Transverse colon (tissue), 3 donors: Measurements from ENCODE around the gene NOB1.

Experiments
- EP300 ChIP-seq: sonication (generic); formaldehyde crosslinking; IDR thresholded peaks from one replicate; pipeline ENCODE4 v1.6.1; 2017; ENCODE audit warnings: antibody characterized with exemption, low read depth
- POLR2A ChIP-seq: fragments of 450-650 bp; IDR thresholded peaks from one replicate; pipeline ENCODE4 v1.6.1; 2016; ENCODE audit warnings: antibody characterized with exemption, mild to moderate bottlenecking, moderate library complexity
- TF ChIP-seq, protein P1 (sequence below), 5 experiments: fragments of 200-600 bp in 3 of 5; fragments of 450-650 bp in 2 of 5; sonication (generic) in 3 of 5; IDR thresholded peaks; 1 replicate in 2 of 5; 2 replicates in 3 of 5; pipeline ENCODE4 v1.5.1; 2016 to 2017; ENCODE audit warnings: antibody characterized with exemption in 5 of 5, inconsistent platforms in 3 of 5, mild to moderate bottlenecking in 2 of 5, moderate library complexity in 1 of 5

DNA sequence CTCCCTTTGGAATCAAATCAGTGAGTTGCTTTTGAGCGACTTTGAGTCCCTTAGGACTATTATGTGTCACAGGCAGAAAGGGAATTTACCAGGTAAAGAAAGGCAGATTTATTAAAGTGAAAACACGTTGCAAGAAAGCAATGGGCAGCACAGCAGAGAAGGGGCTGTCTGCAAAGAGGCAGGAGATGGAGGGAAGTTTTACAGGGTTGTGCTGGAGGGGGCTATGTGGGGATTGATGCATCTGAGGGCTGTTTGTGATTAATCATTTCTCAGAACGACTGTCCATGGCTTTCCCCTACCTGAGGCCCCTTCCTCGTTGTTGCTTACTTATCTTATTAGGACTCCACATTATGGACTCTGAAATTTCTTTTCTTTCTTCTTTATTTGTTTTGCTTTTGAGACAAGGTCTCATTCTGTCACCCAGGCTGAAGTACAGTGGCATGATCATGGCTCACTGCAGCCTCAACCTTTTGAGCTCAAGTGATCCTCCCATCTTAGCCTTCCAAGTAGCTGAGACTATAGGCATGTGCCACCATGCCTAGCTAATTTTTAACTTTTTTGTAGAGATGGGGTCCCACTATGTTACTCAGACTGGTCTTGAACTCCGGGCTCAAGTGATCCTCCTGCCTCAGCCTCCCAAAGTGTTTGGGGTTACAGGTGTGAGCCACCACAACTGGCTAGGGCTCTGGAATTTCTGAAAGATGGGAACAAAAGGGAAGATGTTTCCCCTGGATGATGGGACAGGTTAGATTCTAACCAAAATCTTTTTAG, 12.9 kb upstream of the NOB1 start:
- TF ChIP-seq, protein P1, sequence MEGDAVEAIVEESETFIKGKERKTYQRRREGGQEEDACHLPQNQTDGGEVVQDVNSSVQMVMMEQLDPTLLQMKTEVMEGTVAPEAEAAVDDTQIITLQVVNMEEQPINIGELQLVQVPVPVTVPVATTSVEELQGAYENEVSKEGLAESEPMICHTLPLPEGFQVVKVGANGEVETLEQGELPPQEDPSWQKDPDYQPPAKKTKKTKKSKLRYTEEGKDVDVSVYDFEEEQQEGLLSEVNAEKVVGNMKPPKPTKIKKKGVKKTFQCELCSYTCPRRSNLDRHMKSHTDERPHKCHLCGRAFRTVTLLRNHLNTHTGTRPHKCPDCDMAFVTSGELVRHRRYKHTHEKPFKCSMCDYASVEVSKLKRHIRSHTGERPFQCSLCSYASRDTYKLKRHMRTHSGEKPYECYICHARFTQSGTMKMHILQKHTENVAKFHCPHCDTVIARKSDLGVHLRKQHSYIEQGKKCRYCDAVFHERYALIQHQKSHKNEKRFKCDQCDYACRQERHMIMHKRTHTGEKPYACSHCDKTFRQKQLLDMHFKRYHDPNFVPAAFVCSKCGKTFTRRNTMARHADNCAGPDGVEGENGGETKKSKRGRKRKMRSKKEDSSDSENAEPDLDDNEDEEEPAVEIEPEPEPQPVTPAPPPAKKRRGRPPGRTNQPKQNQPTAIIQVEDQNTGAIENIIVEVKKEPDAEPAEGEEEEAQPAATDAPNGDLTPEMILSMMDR (IDR thresholded peaks at IDR 0.05): no peak
- no peak for TF ChIP-seq POLR2A
- no peak for TF ChIP-seq EP300
